Stimulated activated naive CD8-positive, alpha-beta T cell treated with anti-CD3 and anti-CD28 coated beads, Interleukin-15, amount 100 ng/mL, for 72 hours (primary cell): ENCODE results near the gene SOD2.

Source experiments
- ATAC-seq: fragments of 150-1000 bp; cut with Tn5 transposase; 2 replicates; pipeline ENCODE4 v1.10.0; 2021; ENCODE audit warnings: mild to moderate bottlenecking, moderate library complexity
- DNase-seq, 2 donors: peaks; one replicate each; pipeline ENCODE4 v3.0.0; 2021 to 2022
- H3K27ac Mint-ChIP-seq, 2 donors: one replicate each; pipeline ENCODE4 v1.8.0; 2022; ENCODE audit warnings: mild to moderate bottlenecking in 2 of 2, mixed read lengths in 2 of 2, moderate library complexity in 2 of 2
- H3K27me3 Mint-ChIP-seq: one replicate; pipeline ENCODE4 v1.8.0; 2022; ENCODE audit warnings: mixed read lengths
- H3K4me1 Mint-ChIP-seq: one replicate; pipeline ENCODE4 v1.8.0; 2022; ENCODE audit warnings: mild to moderate bottlenecking, mixed read lengths
- H3K4me3 Mint-ChIP-seq, 2 donors: one replicate each; pipeline ENCODE4 v1.8.0; 2022; ENCODE audit warnings: mild to moderate bottlenecking in 2 of 2, mixed read lengths in 2 of 2, moderate library complexity in 1 of 2
- H3K9me3 Mint-ChIP-seq, 2 donors: one replicate each; pipeline ENCODE4 v1.8.0; 2022; ENCODE audit warnings: mixed read lengths in 2 of 2

The SOD2 gene

GRCh38 chr6:159645640-159646039 is 47.4 kb downstream of the SOD2 start:
- Mint-ChIP-seq H3K27ac (peak overlapping the region; percentile 44 to 64), H3K4me1 (peaks cover 21% of the 10 kb centered on the region), H3K27me3 (no peaks in the 10 kb centered on the region), H3K4me3 (no peak overlapping the region), H3K9me3 (no peaks in the 10 kb centered on the region)
- DNase-seq (peak in 1 of 2 donors; percentile 25), ATAC-seq (peak; percentile 56)
